ENCODE results near the gene MPP3.
"Not testable (repeated sequence)": the region's sequence is repeated elsewhere in the genome, so short reads cannot be mapped to it uniquely, and the experiment has no call there.

MPP3 gene, protein sequence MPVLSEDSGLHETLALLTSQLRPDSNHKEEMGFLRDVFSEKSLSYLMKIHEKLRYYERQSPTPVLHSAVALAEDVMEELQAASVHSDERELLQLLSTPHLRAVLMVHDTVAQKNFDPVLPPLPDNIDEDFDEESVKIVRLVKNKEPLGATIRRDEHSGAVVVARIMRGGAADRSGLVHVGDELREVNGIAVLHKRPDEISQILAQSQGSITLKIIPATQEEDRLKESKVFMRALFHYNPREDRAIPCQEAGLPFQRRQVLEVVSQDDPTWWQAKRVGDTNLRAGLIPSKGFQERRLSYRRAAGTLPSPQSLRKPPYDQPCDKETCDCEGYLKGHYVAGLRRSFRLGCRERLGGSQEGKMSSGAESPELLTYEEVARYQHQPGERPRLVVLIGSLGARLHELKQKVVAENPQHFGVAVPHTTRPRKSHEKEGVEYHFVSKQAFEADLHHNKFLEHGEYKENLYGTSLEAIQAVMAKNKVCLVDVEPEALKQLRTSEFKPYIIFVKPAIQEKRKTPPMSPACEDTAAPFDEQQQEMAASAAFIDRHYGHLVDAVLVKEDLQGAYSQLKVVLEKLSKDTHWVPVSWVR

GRCh38 chr17:43832976-43833829, at the start of gene MPP3:
TSS of gene MPP3 (minus strand) at chr17:43833146. CDS start at chr17:43831906, 1,240 bp downstream.
- peak; percentile 32 for DNase-seq

DNA sequence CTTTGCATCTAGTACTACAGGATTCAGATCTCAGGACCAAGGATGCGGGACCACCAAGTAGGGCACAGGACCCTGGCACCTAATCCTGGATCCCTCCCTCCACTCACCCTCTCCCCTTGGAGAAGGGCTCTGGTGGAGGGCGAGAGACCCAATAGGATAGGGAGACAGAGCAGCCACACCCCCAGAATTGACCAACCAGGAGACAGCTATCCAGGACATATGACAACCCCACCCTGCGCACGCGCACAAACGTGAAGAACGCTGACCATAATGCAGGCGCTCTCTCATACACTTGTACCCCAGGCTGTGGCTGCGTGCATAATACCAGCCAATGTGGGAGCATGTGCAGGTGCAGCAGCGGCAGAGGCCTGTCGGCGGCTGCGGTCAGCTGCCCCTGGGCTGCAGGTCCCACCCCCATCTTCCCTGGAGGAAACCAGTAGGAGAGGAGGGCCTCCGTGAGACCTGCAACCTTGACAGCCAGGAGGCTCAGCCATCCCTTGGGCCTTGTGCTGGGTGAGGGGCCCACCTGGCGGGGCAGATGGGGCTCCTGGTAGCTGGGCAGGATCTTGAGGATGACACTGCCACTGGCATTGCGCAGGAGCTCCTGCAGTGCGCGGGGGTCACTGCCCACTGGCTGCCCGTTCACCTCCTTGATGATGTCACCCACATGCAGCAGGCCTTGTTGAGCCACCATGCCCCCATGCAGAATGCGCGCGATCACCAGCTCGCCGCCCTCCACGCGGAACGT, 49.0 kb upstream of the MPP3 start:
- no peak for DNase-seq

GRCh38 chr17:43881181-43881580, 48.2 kb upstream of the MPP3 start:
- DNase-seq = no peak

DNA sequence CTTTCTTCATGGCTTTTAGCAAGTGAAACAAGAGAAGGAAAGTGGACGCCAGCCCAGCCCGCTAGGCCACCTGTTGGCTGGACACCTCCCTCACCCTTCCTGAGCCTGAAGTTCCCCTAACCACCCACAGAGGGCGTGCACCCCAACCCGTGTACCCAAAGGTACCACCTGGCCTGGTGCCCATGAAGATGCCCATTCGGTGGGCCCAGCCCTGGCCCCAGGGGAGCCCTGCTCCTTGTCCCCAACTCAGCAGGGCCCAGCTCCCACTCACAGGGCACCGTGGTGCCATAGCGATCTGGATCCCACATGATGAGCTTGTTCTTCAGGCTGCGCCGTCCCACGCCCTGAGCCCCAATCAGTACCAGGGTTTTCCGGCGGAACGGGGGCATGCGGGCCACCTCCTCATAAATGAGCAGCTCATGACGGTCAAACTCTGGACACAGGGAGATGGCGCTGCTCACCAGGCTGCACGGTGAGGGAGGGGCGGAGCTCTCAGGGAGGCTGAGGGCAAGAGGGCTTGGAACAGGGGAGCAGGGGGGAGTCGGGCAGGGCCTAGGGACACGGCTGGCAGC, 47.6 kb upstream of the MPP3 start:
- DNase-seq = peak; percentile 17

GRCh38 chr17:43879723-43880419, 46.9 kb upstream of the MPP3 start:
- no peak for DNase-seq

DNA sequence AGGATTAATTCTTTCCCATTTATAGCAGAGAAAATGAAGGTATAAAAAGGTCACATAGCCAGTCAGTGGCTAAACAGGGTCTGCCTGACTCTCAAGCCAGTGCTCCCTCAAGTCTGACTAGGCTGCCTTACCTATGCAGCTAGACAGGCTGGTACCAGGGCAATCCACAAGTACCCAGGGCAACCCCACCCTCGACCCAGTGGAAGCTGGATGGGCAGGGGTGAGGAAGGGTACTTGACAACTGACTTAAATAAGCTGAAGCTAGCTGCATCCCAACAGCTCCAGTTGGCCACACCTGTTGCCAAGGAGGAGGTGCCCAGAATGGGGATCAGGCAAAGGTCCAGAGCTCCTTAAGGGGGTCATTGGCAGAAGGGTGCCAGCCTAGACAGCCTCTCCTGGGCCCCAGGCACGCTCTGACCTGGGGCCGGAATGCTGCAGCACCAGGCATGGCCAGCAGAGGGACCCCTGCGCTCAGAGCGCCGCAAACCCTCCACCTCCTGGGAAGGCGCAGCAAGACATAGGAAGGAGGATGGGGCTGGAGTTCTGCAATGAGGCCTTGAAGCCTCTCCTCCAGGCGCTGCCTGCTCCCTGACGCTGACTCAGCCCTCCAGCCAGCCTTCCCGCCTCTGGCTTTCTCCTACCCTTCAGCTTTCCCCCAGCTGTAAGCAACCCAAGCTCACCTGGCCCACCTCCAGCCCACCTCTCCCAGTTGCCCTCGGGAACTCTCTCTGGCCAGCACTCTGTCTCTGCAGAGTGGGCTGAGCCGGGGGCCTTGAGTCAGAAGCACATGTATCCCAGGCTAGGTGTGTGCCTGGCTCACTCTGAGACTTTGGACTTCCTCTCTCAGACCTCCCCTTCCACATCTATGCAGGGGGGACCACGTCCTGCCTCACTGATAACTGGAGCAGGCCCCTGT, 45.6 kb upstream of the MPP3 start:
- DNase-seq = peak; percentile 62

DNA sequence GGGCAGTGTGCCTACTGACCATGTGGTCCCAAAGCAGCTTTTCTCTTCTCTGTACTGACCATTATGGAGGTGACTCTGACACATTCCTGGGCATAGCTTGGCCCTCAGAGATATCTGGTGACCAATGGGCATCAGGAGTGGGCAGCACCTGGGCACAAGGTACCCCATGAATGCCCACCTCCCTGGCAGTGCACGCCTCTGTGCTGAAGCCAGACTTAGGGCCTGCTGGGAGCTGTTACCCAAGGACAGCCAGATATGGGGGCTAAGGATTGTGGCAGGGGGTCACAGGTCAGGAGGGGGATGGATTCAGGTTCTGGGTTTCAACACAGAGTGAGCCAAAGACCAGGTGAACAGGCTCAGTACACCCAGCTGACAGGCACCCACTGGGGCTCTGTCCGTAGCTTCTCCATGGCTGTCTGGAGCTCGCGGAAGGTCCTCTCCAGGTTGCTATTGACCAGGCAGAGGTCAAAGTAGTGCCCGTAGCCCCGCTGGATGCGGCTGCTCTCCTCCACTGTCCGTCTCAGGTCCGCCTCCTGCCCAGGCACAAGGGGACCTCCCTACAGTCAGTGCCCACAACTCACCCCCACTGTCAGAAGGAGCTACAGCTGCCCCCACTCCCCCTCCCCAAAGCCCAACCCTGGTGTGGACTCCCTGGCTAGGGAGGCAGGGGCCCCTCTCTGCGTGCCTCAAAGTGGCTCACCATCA, 44.7 kb upstream of the MPP3 start:
- DNase-seq = no peak

DNA sequence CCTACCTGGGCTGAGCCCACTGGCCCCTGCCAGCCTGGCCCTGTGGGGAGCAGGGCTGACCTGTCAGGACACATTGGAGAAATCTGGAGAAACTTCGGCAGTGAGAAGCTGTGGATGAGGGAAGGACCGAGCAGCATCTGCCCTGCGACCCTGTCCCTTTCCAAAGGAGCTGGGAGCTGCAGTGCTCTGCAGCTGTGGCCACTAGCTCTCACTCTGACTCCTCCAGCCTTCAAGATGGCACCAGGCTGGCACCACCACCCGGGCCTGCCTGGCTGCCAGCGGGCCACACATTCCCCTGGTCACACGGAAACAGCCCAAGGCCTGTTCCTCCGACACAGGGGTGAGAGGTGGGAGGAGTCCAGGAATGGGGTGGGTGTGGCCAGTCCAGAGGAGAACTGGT, 44.1 kb upstream of the MPP3 start:
- DNase-seq = no peak

GRCh38 chr17:43875476-43876147, 42.7 kb upstream of the MPP3 start:
- DNase-seq = no peak

GRCh38 chr17:43874293-43874692, 41.3 kb upstream of the MPP3 start:
- no peak for DNase-seq

DNA sequence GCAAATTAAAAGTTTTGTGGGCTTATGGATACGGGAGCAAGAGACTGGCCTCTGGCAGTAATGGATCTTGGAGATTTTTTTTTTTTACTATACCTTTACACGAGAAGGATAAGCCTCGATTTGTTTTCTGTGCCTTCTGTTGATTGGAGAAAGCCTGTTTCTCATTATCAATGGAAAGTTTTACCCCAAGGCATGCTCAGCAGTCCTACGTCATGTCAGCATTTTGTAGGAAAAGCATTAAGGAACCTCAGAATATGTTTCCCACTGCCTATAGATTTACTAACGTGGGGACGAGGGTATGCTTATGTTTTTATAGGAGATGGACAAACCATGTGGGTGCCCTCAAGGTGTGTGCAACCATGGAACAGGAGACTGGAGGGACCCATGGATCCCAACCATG, 40.9 kb upstream of the MPP3 start:
- DNase-seq = no peak

DNA sequence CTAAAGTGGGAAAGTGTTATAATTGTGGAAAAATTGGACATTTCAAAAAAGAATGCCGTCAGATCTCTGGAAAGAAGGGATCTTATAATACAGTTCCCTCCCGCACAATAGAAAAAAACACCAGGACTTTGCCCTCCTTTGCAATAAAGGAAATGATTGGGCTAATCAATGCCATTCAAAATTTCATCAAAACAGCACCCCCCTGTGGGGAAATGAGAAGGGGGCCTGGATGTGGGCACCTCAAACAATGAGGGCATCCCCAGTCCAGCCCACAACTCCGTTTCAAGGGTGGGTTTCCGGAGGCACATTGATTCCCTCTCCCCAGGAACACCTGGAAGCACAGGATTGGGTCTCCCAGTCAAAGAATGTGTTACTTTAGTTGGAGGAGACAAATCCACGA, 40.1 kb upstream of the MPP3 start:
- DNase-seq = no peak

- DNase-seq = no peak
These were observed 39.2 kb upstream of the MPP3 start for GRCh38 chr17:43871946-43872690.

DNA sequence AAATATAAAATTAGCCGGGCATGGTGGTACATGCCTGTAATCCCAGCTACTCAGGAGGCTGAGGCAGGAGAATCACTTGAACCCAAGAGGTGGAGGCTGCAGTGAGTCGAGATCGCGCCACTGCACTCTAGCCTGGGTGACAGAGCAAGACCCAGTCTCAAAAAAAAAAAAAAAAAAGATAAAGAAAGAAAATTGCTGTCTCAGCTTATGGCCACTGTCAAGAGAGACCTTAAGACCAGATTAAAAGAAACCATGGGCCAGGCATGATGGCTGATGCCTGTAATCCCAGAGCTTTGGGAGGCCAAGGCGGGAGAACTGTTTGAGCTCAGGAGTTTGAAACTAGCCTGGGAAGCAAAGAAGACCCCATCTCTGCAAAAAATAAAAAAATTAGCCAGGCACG, 36.1 kb upstream of the MPP3 start:
- DNase-seq = not testable (repeated sequence)

DNA sequence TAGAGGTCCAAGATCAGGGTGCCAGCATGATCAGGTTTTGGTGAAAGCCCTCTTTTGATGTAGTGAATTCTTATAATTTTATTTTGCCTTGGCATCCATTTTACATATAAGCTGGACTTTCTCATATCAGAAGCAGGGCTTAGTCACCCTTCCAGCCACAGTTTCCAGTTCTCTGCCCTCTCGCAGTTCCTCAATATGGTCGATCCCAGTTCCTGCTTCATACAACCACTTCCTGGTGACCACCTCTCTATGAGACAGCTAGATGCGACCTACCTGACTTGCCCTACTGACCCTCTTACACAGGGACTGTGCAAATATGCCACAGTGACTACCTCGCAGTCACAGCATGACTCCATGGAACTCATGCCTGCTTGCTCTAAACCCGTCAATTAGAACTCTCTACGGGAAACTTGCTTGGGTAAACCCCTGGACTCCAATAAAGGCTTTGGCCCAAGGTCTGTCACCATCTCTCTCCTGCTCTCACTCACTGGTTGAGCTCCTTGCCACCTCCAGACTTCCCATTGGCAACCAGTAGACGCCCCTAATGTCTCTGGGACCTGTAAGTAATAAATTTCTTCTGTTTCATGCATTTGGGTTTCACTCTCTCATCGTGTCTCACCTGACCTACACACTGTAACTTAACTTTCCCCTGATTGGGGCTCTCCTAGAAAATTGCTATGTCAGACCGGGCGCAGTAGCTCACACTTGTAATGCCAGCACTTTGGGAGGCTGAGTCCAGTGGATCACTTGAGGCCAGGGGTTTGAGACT, 35.5 kb upstream of the MPP3 start:
- DNase-seq = no peak

- DNase-seq = no peak
These were observed 31.4 kb upstream of the MPP3 start for GRCh38 chr17:43864161-43864984.

GRCh38 chr17:43861960-43862359, 29.0 kb upstream of the MPP3 start:
- no peak for DNase-seq
